ENCODE measurements around the gene BORCS6.

Gene BORCS6

DNA sequence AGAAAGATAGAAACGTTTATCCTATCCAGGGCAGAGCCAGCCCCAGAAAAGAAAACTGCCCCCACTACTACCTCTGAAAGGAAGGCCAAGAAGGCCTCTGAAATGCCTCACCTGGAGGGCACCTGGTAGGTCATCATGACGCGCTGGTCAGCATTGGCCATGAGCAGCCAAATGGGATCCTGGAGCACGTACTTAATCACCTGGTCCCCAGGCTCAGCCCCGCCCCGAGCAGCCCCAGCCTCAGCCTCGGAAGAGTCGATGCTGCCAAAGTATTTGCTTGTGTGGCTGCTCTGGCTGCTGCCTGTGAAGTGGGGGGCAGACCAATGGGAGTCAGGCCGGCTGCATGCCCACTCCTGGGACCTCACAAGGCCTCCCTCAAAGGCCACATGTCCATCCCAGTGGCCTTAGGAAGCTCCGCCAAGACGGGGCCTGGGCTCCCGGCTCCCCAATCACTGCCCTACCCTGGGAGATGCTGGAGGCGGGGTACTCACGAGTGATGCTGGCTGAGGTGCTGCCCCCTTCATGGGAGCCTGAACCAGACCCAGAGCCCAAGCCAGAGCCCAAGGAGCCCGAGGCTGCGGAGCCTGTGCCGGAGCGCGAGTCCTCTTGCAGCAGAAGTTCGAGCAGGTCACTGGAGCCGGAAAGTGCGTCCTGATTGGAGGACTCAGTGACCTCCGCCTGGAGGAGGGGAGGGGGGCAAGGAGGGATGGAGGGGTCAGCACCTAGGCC, 47.7 kb downstream of the BORCS6 start:
- no peak for DNase-seq (ENCODE audit: low read depth in 2 of 2)

DNA sequence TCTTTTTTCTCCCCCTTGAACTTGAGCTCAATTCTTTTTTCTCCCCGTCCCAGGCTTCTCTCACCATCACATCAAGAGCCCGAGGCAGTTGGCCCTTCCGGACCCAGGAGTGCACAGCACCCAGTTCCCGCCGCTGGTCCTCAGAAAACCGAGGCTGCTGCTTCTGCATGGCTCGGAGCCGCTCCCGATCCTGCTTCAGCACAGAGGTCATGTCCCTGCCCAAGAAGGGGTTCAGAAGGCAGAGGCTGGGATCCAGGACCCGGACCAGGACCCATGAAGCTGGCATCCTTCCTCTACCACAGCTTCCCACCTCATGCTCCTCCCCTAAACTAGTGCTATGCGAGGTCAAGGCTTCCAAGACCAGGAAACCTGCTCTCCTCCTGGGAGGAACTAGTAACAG, 48.2 kb downstream of the BORCS6 start:
- no peak for DNase-seq (ENCODE audit: low read depth in 2 of 2)

DNA sequence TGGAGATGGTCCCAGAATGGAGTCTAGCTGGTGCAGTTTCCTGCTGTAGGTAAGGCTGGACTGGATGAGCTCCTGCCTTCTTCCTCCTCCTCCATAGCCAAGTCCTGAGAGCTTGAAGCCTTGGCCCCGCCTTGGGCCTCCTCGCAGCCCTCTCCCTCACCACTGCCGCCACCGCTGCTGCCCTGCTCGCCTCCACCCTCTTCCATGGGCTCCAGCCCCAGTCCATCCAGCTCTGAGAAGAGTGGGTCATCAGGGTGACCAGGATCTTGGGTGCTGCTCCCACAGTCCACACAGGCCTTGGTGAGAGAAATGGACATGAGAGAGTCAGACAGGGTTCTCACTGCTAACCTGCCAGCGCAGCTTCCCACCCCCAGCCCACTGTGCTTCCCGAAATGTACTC, 48.9 kb downstream of the BORCS6 start:
- DNase-seq (ENCODE audit: low read depth in 2 of 2): no peak

DNA sequence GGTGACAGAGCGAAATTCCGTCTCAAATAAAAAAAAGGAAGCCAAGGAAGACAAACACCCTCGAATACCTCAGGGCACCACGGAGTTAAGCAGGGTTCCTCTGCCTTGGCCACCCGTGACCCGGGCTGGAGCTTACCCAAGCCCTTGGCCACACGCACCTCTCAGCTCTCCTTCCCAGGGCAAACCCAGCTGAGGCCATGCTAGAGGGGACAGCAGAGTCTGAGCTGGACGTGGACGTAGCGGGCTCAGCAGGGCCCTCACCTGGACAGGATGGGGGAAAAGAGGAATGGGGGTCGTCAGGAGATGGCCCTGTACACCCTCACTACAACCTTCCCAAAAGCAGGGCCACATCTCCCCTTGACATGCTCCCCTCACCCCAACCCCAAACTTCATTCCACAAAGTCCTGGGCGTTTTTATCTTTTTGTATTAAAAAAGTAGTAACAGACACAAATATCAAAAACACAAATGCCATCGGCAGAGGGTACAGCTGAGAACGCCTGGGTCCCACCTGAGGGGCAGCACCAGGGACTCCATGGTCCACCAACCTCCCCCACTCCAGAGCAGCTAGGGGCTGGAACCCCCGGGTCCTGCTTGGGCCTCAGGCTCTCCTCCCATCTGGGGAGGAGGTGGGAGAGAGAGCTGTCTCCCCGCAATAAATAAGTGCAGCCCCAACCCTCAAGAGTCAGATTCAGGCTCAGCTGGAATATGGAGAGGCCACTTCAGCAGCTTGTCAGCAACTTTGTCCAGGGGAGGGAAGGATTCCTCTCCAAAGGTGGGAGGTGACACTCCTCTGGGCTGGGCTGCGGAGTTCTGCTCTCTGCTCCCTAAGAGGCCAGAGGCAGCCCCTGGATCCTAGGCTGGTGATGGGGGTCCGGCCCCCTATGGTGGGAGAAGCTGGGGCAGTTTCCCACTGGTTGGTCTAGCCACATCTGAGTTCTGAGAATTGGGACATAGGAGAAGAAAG, 49.6 kb downstream of the BORCS6 start:
- DNase-seq (ENCODE audit: low read depth in 2 of 2): no peak

DNA sequence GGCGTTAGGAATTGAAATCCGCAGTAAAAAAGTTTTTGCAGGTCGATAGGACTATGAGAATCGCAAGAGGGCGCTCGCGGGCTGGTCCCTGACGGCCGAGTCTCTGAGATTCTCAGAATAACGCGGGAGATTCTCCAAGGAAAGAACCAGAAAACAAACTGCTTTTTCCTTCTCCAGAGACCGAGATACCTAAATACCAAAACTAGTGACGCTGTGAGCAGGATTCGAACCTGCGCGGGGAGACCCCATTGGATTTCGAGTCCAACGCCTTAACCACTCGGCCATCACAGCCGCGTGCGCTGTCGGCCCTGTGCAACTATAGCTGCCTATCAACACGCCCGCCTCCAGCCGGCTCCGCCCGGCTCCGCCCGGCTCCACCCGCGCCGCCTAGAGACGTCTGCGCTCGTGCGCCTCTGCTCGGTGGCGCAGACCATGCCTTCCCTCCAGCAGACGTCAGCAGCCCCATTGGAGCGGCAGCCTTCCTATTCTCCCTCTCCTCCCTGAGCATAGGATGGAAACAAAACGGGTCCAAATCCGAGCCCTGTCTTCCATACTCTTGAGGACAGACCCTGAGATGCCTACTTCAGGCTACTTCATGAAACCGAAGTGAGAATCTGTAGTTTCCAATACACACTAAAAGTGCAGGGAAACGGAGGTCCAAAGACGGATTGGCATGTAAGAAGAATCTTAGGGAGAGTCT, 51.2 kb downstream of the BORCS6 start:
- DNase-seq (ENCODE audit: low read depth in 2 of 2): peak; percentile 87 to 90

DNA sequence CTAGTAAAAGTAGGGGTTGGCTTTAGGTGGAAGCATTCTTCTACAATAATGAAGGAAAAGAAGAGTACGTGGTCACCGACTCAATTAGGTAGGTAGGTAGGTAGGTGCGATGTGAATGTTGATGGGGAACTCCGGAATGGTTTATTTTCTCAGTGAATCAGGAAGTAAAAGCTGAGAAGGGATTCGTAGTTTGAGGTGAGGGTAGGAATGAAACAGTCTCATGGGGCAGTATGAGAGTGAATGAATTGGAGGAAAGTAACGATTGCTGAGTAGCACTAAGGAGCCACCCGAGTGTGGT, 51.7 kb downstream of the BORCS6 start:
- DNase-seq (ENCODE audit: low read depth in 2 of 2): no peak

All from activated CD8-positive, alpha-beta memory T cell treated with anti-CD3 and anti-CD28 coated beads for 4 hours (primary cell).